C4-2B (cell line): ENCODE data around the gene AKAP7.

Experiments
- ZFX ChIP-seq: fragments of 450-650 bp; IDR thresholded peaks from 2 replicates; pipeline ENCODE4 v1.6.1; 2017
- TF ChIP-seq, protein P1 (sequence below): fragments of 450-650 bp; conservative IDR thresholded peaks from 2 replicates; pipeline ENCODE4 v1.5.1; 2017; ENCODE audit warnings: mild to moderate bottlenecking

DNA sequence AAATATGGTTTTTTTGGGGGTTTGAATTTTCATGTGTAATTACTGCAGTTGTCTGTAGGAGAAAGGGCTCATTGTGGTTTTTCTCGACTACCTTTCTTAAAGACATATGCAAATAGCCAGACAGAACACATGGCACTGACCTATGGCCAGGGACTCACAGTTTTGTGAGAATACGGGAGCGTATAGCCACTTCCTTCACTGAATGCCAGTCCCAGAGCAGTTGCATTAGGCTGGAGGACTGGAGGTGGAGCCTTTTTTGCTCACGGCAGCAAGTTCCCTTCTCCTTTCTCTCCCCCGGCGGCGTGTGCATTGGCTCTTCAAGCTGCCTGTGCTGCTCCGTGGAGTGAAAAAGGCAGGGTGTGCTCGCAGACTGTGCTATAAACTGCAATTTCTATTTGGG is 114.9 kb downstream of the AKAP7 start:
- TF ChIP-seq, protein P1, sequence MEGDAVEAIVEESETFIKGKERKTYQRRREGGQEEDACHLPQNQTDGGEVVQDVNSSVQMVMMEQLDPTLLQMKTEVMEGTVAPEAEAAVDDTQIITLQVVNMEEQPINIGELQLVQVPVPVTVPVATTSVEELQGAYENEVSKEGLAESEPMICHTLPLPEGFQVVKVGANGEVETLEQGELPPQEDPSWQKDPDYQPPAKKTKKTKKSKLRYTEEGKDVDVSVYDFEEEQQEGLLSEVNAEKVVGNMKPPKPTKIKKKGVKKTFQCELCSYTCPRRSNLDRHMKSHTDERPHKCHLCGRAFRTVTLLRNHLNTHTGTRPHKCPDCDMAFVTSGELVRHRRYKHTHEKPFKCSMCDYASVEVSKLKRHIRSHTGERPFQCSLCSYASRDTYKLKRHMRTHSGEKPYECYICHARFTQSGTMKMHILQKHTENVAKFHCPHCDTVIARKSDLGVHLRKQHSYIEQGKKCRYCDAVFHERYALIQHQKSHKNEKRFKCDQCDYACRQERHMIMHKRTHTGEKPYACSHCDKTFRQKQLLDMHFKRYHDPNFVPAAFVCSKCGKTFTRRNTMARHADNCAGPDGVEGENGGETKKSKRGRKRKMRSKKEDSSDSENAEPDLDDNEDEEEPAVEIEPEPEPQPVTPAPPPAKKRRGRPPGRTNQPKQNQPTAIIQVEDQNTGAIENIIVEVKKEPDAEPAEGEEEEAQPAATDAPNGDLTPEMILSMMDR: no peak
- TF ChIP-seq ZFX: no peak
